Stimulated activated naive CD8-positive, alpha-beta T cell treated with anti-CD3 and anti-CD28 coated beads, Interleukin-15, Interleukin-2, amounts not matched to agents 100 ng/mL and 50 ng/mL, for 24 hours (primary cell): Measurements from ENCODE around the gene NOS1AP.

Experiments
- H3K27ac Mint-ChIP-seq: one replicate; pipeline ENCODE4 v1.8.0; 2021; ENCODE audit warnings: mild to moderate bottlenecking, mixed read lengths
- H3K27me3 Mint-ChIP-seq: one replicate; pipeline ENCODE4 v1.8.0; 2021; ENCODE audit warnings: mixed read lengths
- H3K36me3 Mint-ChIP-seq: one replicate; pipeline ENCODE4 v1.8.0; 2021; ENCODE audit warnings: low read depth, mixed read lengths
- H3K4me1 Mint-ChIP-seq: one replicate; pipeline ENCODE4 v1.8.0; 2021; ENCODE audit warnings: low read depth, mixed read lengths
- H3K4me3 Mint-ChIP-seq: one replicate; pipeline ENCODE4 v1.8.0; 2021; ENCODE audit warnings: mild to moderate bottlenecking, mixed read lengths
- H3K9me3 Mint-ChIP-seq: one replicate; pipeline ENCODE4 v1.8.0; 2021; ENCODE audit warnings: mixed read lengths

NOS1AP gene

GRCh38 chr1:162206749-162207635 lies 137.5 kb downstream of the NOS1AP start:
- Mint-ChIP-seq H3K27ac (no peak overlapping the region), H3K27me3 (peaks cover 18% of the 10 kb centered on the region), H3K9me3 (no peaks in the 10 kb centered on the region), H3K36me3 (no peaks in the 10 kb centered on the region), H3K4me3 (no peak overlapping the region), H3K4me1 (no peaks in the 10 kb centered on the region)

GRCh38 chr1:162207862-162208261 lies 138.4 kb downstream of the NOS1AP start:
- Mint-ChIP-seq H3K9me3 (no peaks in the 10 kb centered on the region), H3K4me1 (no peaks in the 10 kb centered on the region), H3K27me3 (peaks cover 18% of the 10 kb centered on the region), H3K36me3 (no peaks in the 10 kb centered on the region), H3K27ac (no peak overlapping the region), H3K4me3 (no peak overlapping the region)

- no peaks in the 10 kb centered on the region for H3K4me1 Mint-ChIP-seq
- no peaks in the 10 kb centered on the region for H3K9me3 Mint-ChIP-seq
- H3K27me3 Mint-ChIP-seq, result peaks cover 12% of the 10 kb centered on the region
- H3K36me3 Mint-ChIP-seq, result no peaks in the 10 kb centered on the region
- H3K27ac Mint-ChIP-seq, result no peak overlapping the region
- H3K4me3 Mint-ChIP-seq, result no peak overlapping the region
Observed at GRCh38 chr1:162210196-162210595, 140.7 kb downstream of the NOS1AP start.

GRCh38 chr1:162212713-162213112 lies 143.2 kb downstream of the NOS1AP start:
- Mint-ChIP-seq H3K27me3 (peaks cover 15% of the 10 kb centered on the region), H3K4me1 (no peaks in the 10 kb centered on the region), H3K36me3 (no peaks in the 10 kb centered on the region), H3K4me3 (no peak overlapping the region), H3K27ac (no peak overlapping the region), H3K9me3 (no peaks in the 10 kb centered on the region)

- Mint-ChIP-seq H3K27me3 (peaks cover 11% of the 10 kb centered on the region), H3K4me1 (no peaks in the 10 kb centered on the region), H3K9me3 (no peaks in the 10 kb centered on the region), H3K36me3 (no peaks in the 10 kb centered on the region), H3K27ac (no peak overlapping the region), H3K4me3 (no peak overlapping the region)
Observed at GRCh38 chr1:162213281-162213912, 143.9 kb downstream of the NOS1AP start.

- H3K4me3 Mint-ChIP-seq, result no peak overlapping the region
- H3K27ac Mint-ChIP-seq, result no peak overlapping the region
- no peaks in the 10 kb centered on the region for H3K9me3 Mint-ChIP-seq
- H3K27me3 Mint-ChIP-seq, result peaks cover 9% of the 10 kb centered on the region
- H3K4me1 Mint-ChIP-seq, result no peaks in the 10 kb centered on the region
- H3K36me3 Mint-ChIP-seq, result no peaks in the 10 kb centered on the region
Observed at GRCh38 chr1:162214202-162214601, 144.7 kb downstream of the NOS1AP start.

- H3K4me3 Mint-ChIP-seq, result no peak overlapping the region
- peaks cover 10% of the 10 kb centered on the region for H3K27me3 Mint-ChIP-seq
- H3K36me3 Mint-ChIP-seq, result no peaks in the 10 kb centered on the region
- no peaks in the 10 kb centered on the region for H3K4me1 Mint-ChIP-seq
- no peak overlapping the region for H3K27ac Mint-ChIP-seq
- no peaks in the 10 kb centered on the region for H3K9me3 Mint-ChIP-seq
Observed at GRCh38 chr1:162215902-162216301, 146.4 kb downstream of the NOS1AP start.

- Mint-ChIP-seq H3K27me3 (peaks cover 9% of the 10 kb centered on the region), H3K36me3 (no peaks in the 10 kb centered on the region), H3K9me3 (no peaks in the 10 kb centered on the region)
Observed at GRCh38 chr1:162216604-162217003, 147.1 kb downstream of the NOS1AP start.

GRCh38 chr1:162217706-162218105 lies 148.2 kb downstream of the NOS1AP start:
- Mint-ChIP-seq H3K36me3 (no peaks in the 10 kb centered on the region), H3K4me3 (no peak overlapping the region), H3K27ac (no peak overlapping the region), H3K27me3 (peaks cover 15% of the 10 kb centered on the region), H3K4me1 (no peaks in the 10 kb centered on the region), H3K9me3 (no peaks in the 10 kb centered on the region)

More at GRCh38 chr1:162216604-162217003, 147.1 kb downstream of the NOS1AP start:
- Mint-ChIP-seq H3K27ac (no peak overlapping the region), H3K4me3 (no peak overlapping the region), H3K4me1 (no peaks in the 10 kb centered on the region)

GRCh38 chr1:162218546-162218945 lies 149.1 kb downstream of the NOS1AP start:
- no peaks in the 10 kb centered on the region for H3K4me1 Mint-ChIP-seq
- H3K4me3 Mint-ChIP-seq, result no peak overlapping the region
- no peak overlapping the region for H3K27ac Mint-ChIP-seq
- peaks cover 23% of the 10 kb centered on the region for H3K27me3 Mint-ChIP-seq
- H3K9me3 Mint-ChIP-seq, result no peaks in the 10 kb centered on the region
- no peaks in the 10 kb centered on the region for H3K36me3 Mint-ChIP-seq

GRCh38 chr1:162218975-162219374 lies 149.5 kb downstream of the NOS1AP start:
- no peak overlapping the region for H3K27ac Mint-ChIP-seq

GRCh38 chr1:162219461-162219860 lies 150.0 kb downstream of the NOS1AP start:
- no peak overlapping the region for H3K27ac Mint-ChIP-seq
- no peaks in the 10 kb centered on the region for H3K9me3 Mint-ChIP-seq
- H3K36me3 Mint-ChIP-seq, result no peaks in the 10 kb centered on the region
- no peaks in the 10 kb centered on the region for H3K4me1 Mint-ChIP-seq
- no peak overlapping the region for H3K4me3 Mint-ChIP-seq
- H3K27me3 Mint-ChIP-seq, result peaks cover 24% of the 10 kb centered on the region

More at GRCh38 chr1:162218975-162219374, 149.5 kb downstream of the NOS1AP start:
- Mint-ChIP-seq H3K27me3 (peaks cover 24% of the 10 kb centered on the region), H3K36me3 (no peaks in the 10 kb centered on the region), H3K4me1 (no peaks in the 10 kb centered on the region), H3K4me3 (no peak overlapping the region), H3K9me3 (no peaks in the 10 kb centered on the region)

GRCh38 chr1:162220009-162220539 lies 150.6 kb downstream of the NOS1AP start:
- Mint-ChIP-seq H3K27ac (no peak overlapping the region), H3K4me1 (no peaks in the 10 kb centered on the region), H3K9me3 (no peaks in the 10 kb centered on the region), H3K27me3 (peaks cover 24% of the 10 kb centered on the region), H3K36me3 (no peaks in the 10 kb centered on the region), H3K4me3 (no peak overlapping the region)

- no peaks in the 10 kb centered on the region for H3K9me3 Mint-ChIP-seq
- no peaks in the 10 kb centered on the region for H3K36me3 Mint-ChIP-seq
- H3K4me3 Mint-ChIP-seq, result no peak overlapping the region
- peaks cover 21% of the 10 kb centered on the region for H3K27me3 Mint-ChIP-seq
- H3K4me1 Mint-ChIP-seq, result no peaks in the 10 kb centered on the region
- H3K27ac Mint-ChIP-seq, result no peak overlapping the region
Observed at GRCh38 chr1:162222014-162222413, 152.5 kb downstream of the NOS1AP start.

- no peak overlapping the region for H3K4me3 Mint-ChIP-seq
- H3K4me1 Mint-ChIP-seq, result no peaks in the 10 kb centered on the region
- H3K27ac Mint-ChIP-seq, result no peak overlapping the region
- H3K27me3 Mint-ChIP-seq, result peaks cover 21% of the 10 kb centered on the region
- no peaks in the 10 kb centered on the region for H3K9me3 Mint-ChIP-seq
- no peaks in the 10 kb centered on the region for H3K36me3 Mint-ChIP-seq
Observed at GRCh38 chr1:162222730-162223129, 153.2 kb downstream of the NOS1AP start.
